Loucy (cell line): Measurements from ENCODE around the gene ZNF664.

ENCODE experiments used
- H2AFZ ChIP-seq: fragments of 200-600 bp; sonication (generic); 2 replicates; pipeline ENCODE4 v1.6.0; 2016; ENCODE audit warnings: antibody characterized with exemption, mild to moderate bottlenecking, low read length, moderate library complexity
- H3F3A ChIP-seq: fragments of 200-600 bp; 2 replicates; pipeline ENCODE4 v1.6.0; 2016; ENCODE audit warnings: antibody characterized with exemption, low read depth, mild to moderate bottlenecking
- H3K27me3 ChIP-seq: fragments of 200-600 bp; sonication (generic); 2 replicates; pipeline ENCODE4 v1.6.1; 2014; ENCODE audit warnings: low read length, mild to moderate bottlenecking; ENCODE audit not compliant: insufficient read depth, poor library complexity, severe bottlenecking
- H3K36me3 ChIP-seq: fragments of 200-600 bp; sonication (generic); 2 replicates; pipeline ENCODE4 v1.6.1; 2016; ENCODE audit warnings: low read length; ENCODE audit not compliant: insufficient read depth
- H3K4me1 ChIP-seq: fragments of 200-600 bp; sonication (generic); 2 replicates; pipeline ENCODE4 v1.5.1; 2014; ENCODE audit warnings: low read length, mild to moderate bottlenecking; ENCODE audit not compliant: insufficient read depth, poor library complexity, severe bottlenecking
- H3K4me2 ChIP-seq: fragments of 200-600 bp; sonication (generic); 2 replicates; pipeline ENCODE4 v1.6.0; 2014; ENCODE audit warnings: antibody characterized with exemption, low read length, low read depth, mild to moderate bottlenecking; ENCODE audit not compliant: poor library complexity, severe bottlenecking
- H3K4me3 ChIP-seq: fragments of 200-600 bp; sonication (generic); 2 replicates; pipeline ENCODE4 v1.5.1; 2014; ENCODE audit warnings: low read length, mild to moderate bottlenecking, mixed read lengths; ENCODE audit not compliant: poor library complexity, severe bottlenecking
- H3K79me2 ChIP-seq: fragments of 200-600 bp; sonication (generic); 2 replicates; pipeline ENCODE4 v1.6.1; 2014; ENCODE audit warnings: low read length; ENCODE audit not compliant: insufficient read depth
- H3K9ac ChIP-seq: fragments of 200-600 bp; sonication (generic); 2 replicates; pipeline ENCODE4 v1.6.0; 2014; ENCODE audit warnings: mild to moderate bottlenecking, low read depth, low read length, moderate library complexity; ENCODE audit not compliant: poor library complexity, severe bottlenecking
- H3K9me2 ChIP-seq: fragments of 200-600 bp; sonication (generic); replicated peaks from 2 replicates; pipeline ENCODE4 v1.6.1; 2016; ENCODE audit warnings: low read depth, low read length, mixed read lengths
- H3K9me3 ChIP-seq: fragments of 200-600 bp; sonication (generic); 2 replicates; pipeline ENCODE4 v1.6.1; 2014; ENCODE audit warnings: mild to moderate bottlenecking, antibody characterized with exemption, low read length, low read depth; ENCODE audit not compliant: insufficient read depth
- H4K20me1 ChIP-seq: fragments of 200-600 bp; sonication (generic); 2 replicates; pipeline ENCODE4 v1.6.0; 2014; ENCODE audit warnings: antibody characterized with exemption, low read length, mild to moderate bottlenecking; ENCODE audit not compliant: insufficient read depth, poor library complexity, severe bottlenecking
- EZH2phosphoT487 ChIP-seq: fragments of 200-600 bp; IDR thresholded peaks from 2 replicates; pipeline ENCODE4 v1.6.1; 2018; ENCODE audit warnings: antibody characterized with exemption, mild to moderate bottlenecking, moderate library complexity, borderline replicate concordance
- TF ChIP-seq, protein P1 (sequence below): fragments of 200-600 bp; sonication (generic); conservative IDR thresholded peaks from 2 replicates; pipeline ENCODE4 v1.5.1; 2014; ENCODE audit warnings: mild to moderate bottlenecking, antibody characterized with exemption, low read length

The ZNF664 gene

DNA sequence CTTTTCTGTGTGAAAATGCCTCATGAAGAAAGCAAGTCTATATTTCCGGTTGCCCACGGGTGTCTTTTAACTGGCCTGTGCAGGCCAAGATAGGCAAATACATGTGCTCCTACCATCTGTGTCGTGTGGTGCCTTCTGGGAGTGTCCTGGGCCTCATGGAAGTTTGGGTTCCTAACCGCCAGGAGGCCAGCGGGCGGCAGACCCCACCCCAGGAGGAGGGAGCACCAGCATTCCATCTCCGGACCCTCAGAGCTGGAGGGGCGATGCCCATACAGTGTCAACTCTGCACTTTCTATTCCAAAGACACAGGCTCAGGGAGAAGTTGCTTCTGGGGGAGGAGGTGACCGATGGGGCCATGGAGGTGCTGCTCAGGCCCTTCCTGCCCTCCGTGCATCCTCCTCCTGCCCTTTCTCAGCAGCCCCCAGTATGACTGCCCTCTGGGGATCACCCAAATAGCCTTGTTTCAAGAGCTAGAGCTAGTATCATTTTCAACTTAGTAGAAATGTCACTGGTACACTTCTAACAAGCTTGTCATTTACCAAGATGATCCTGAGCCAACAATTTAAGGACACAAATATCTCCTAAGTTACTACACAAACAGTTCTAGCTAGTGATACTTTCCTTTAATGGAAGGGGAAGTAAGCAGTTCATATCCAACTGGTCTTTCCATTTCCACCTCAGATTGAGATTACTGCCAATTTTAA is 18.2 kb upstream of the ZNF664 start:
- H2AFZ ChIP-seq = no peak overlapping the region
- no peak overlapping the region for H3K4me2 ChIP-seq
- H3K4me1 ChIP-seq = no peaks in the 10 kb centered on the region
- no peak overlapping the region for H3K4me3 ChIP-seq
- no peak overlapping the region for H3K9ac ChIP-seq
- H3K9me2 ChIP-seq = no peaks in the 10 kb centered on the region
- H3F3A ChIP-seq = no peaks in the 10 kb centered on the region
- no peaks in the 10 kb centered on the region for H4K20me1 ChIP-seq
- H3K9me3 ChIP-seq = no peaks in the 10 kb centered on the region
- no peaks in the 10 kb centered on the region for H3K36me3 ChIP-seq
- H3K79me2 ChIP-seq = no peaks in the 10 kb centered on the region
- H3K27me3 ChIP-seq = no peaks in the 10 kb centered on the region
- TF ChIP-seq, protein P1, sequence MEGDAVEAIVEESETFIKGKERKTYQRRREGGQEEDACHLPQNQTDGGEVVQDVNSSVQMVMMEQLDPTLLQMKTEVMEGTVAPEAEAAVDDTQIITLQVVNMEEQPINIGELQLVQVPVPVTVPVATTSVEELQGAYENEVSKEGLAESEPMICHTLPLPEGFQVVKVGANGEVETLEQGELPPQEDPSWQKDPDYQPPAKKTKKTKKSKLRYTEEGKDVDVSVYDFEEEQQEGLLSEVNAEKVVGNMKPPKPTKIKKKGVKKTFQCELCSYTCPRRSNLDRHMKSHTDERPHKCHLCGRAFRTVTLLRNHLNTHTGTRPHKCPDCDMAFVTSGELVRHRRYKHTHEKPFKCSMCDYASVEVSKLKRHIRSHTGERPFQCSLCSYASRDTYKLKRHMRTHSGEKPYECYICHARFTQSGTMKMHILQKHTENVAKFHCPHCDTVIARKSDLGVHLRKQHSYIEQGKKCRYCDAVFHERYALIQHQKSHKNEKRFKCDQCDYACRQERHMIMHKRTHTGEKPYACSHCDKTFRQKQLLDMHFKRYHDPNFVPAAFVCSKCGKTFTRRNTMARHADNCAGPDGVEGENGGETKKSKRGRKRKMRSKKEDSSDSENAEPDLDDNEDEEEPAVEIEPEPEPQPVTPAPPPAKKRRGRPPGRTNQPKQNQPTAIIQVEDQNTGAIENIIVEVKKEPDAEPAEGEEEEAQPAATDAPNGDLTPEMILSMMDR = no peak
- TF ChIP-seq EZH2phosphoT487 = no peak

DNA sequence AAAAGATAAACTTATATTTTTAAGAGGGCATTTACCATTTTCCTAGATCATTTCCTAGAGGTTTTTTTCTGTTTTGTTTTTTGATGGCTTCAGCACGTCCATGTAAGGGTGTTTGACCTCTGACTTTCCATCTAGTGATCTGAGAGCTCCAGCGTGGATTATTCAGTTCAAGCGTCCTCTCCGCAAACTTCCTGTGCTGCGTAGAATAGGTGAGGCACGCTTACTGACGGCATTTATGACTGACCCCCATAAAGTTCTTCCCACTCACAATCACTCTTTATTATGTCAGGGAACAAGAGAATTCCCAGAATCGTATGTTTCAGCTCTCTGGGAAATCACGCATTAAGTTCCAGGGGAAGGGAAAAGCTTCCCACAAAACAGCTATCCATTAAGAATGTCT is 16.8 kb upstream of the ZNF664 start:
- no peak for TF ChIP-seq EZH2phosphoT487
- TF ChIP-seq, protein P1 = no peak
- H3F3A ChIP-seq = no peaks in the 10 kb centered on the region
- no peak overlapping the region for H2AFZ ChIP-seq
- no peaks in the 10 kb centered on the region for H3K9me2 ChIP-seq
- H3K4me3 ChIP-seq = no peak overlapping the region
- H3K9ac ChIP-seq = no peak overlapping the region
- H4K20me1 ChIP-seq = no peaks in the 10 kb centered on the region
- no peak overlapping the region for H3K4me2 ChIP-seq
- H3K4me1 ChIP-seq = no peaks in the 10 kb centered on the region
- no peaks in the 10 kb centered on the region for H3K36me3 ChIP-seq
- no peaks in the 10 kb centered on the region for H3K79me2 ChIP-seq
- H3K27me3 ChIP-seq = no peaks in the 10 kb centered on the region
- H3K9me3 ChIP-seq = no peaks in the 10 kb centered on the region

DNA sequence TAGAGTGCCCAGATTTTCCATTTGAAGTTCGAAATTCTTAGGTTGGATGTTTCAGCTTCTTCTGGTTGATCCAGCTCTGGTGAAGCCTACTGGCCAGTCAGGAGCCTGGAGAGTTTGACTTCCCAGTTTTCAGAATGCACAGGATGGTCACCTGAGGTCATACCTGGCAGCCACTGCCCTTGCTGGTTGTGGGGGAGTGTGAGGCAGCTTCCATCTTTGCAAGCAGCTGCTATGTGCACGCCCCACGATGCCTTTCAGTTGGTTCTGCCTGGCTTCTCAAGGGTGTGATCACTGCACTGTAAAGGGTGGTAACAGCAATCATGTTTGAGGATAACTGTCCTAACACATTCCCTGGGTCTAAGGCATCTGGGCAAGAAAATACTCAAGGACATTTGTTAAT is 15.8 kb upstream of the ZNF664 start:
- TF ChIP-seq, protein P1 = no peak
- TF ChIP-seq EZH2phosphoT487 = no peak
- Histone ChIP-seq H3K4me2 (no peak overlapping the region), H3K27me3 (no peaks in the 10 kb centered on the region), H3F3A (no peaks in the 10 kb centered on the region), H4K20me1 (no peaks in the 10 kb centered on the region), H3K9me2 (no peaks in the 10 kb centered on the region), H3K9ac (no peak overlapping the region), H3K4me3 (no peak overlapping the region), H3K9me3 (no peaks in the 10 kb centered on the region), H3K4me1 (no peaks in the 10 kb centered on the region), H3K79me2 (no peaks in the 10 kb centered on the region), H3K36me3 (no peaks in the 10 kb centered on the region), H2AFZ (no peak overlapping the region)
